ENCODE measurements around the gene PPP6C.
"Not testable (repeated sequence)": the region's sequence is repeated elsewhere in the genome, so short reads cannot be mapped to it uniquely, and the experiment has no call there.

PPP6C gene

GRCh38 chr9:125140576-125140975 is 49.0 kb downstream of the PPP6C start:
- DNase-seq: no peak

DNA sequence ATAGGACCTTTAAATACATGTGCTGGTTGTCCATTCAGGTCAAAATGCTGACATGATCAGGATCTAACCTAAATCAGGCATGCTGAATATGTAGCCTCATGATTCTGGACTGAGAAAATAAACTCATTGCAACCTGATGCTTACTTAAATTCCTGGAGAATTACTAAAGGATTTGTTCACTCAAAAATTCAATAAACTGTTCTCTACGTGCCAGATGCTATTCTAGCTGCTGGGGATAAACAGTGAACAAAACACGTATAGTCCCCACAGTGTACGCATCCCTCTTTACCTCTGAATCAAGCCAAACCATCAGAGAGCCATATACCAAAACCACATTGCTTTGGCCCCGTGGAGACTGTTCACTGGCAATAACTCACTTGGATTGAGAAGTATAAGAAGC is 52.4 kb downstream of the PPP6C start:
- DNase-seq: no peak

GRCh38 chr9:125134976-125135375 is 54.6 kb downstream of the PPP6C start:
- DNase-seq: no peak

- no peak for DNase-seq
Observed at GRCh38 chr9:125133403-125134329, 55.9 kb downstream of the PPP6C start.

DNA sequence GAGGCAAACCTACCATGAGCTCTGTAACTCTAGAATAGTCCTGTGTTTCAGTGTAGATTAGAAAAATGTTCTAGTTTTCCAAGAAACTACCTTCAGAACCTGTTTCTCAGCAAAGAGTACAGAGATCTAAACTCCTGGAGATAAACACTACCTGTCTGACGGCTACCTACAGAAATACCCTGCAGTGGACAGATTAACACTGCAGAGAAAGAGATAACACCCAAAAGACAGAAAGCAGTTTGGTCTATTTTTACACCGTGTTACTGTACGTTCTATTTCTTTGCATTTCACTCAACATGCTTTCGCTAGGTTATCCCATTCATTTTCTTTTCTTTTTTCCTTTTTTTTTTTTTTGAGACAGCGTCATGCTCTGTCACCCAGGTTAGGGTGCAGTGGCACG is 57.8 kb downstream of the PPP6C start:
- DNase-seq: no peak

GRCh38 chr9:125126019-125126746 is 63.4 kb downstream of the PPP6C start:
- DNase-seq: peak; percentile 88

DNA sequence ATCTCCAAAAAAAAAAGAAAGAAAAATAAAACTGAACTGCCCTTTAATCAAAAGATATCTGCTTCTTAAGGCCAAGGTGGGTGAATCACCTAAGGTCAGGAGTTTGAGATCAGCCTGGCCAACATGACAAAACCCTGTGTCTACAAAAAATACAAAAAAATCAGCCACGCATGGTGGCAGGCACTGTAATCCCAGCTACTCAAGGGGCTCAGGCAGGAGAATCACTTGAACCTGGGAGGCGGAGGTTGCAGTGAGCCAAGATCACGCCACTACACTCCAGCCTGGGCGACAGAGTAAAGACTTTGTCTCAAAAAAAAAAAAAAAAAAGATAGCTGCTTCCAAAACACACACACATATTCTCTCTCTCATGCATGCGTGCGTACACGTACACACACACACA is 64.1 kb downstream of the PPP6C start:
- DNase-seq: no peak

DNA sequence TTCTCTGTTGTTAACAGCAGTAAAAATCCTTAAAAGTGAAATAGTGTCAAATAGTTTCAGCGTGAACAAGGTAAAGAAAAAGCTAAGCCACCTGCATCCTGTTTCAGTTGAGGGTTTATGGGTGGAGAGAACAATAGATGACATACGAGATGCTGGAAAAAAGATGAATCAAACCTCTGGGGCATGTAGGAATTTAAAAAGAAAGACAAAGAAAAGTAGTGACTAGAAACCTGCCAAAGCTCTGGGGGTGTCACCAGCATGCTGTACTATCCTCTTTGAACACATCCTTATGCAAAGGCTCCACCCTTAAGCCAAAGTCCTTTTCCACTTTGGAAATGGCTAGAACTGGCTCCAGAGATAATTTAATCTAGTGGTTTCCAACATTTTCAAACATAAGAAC is 68.5 kb downstream of the PPP6C start:
- DNase-seq: no peak

DNA sequence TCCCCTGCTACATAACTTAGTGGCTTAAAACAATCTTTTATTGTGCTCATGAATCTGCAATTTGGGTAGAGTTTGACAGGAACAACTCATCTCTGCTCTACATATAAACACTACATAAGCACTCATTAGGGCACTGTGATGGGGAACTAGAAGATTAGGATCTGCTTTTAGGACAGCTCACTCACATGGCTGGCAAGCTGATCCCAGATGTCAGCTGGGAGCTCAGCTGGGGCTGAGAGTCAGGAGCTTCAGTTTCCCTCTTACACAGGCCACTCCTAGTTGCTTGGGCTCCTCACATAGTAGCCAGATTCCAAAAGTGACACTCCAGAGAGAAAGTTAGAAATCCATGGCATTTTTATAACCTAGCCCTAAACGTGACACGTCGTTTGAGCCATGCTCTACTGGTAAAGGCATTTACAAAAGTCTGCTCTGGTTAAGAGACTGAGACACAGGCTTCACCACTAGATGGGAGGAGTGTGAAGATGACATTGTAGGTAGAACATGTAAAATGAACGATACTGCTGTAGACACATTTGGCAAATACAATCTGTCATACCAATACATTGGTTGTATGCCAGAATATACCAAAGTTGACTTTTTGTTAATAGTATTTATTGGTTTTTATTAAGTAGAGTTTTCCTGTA is 69.8 kb downstream of the PPP6C start:
- no peak for DNase-seq

- DNase-seq: not testable (repeated sequence)
Observed at GRCh38 chr9:125118696-125119095, 70.9 kb downstream of the PPP6C start.

DNA sequence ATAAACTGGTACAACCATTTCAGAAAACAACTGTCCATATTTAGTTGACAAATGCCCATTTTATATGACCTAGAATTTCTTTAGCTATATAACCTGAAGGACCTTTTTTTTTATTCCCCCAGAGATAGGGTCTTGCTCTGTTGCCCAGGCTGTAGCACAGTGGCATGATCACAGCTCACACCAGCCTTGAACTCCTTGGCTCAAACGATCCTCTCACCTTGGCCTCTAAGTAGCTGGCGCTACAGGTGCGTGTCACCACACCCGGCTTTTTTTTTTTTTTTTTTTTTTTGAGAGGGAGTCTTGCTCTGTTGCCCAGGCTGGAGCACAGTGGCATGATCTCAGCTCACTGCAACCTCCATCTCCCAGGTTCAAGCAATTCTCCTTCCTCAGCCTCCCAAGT is 75.1 kb downstream of the PPP6C start:
- not testable (repeated sequence) for DNase-seq

- no peak for DNase-seq
Observed at GRCh38 chr9:125110464-125110863, 79.1 kb downstream of the PPP6C start.

DNA sequence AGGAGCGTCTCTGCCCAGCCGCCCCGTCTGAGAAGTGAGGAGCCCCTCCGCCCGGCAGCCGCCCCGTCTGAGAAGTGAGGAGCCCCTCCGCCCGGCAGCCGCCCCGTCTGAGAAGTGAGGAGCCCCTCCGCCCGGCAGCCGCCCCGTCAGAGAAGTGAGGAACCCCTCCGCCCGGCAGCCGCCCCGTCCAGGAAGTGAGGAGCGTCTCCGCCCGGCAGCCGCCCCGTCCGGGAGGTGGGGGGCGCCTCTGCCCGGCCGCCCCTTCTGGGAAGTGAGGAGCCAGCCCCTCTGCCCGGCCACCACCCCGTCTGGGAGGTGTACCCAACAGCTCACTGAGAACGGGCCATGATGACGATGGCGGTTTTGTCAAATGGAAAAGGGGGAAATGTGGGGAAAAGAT is 81.1 kb downstream of the PPP6C start:
- not testable (repeated sequence) for DNase-seq

DNA sequence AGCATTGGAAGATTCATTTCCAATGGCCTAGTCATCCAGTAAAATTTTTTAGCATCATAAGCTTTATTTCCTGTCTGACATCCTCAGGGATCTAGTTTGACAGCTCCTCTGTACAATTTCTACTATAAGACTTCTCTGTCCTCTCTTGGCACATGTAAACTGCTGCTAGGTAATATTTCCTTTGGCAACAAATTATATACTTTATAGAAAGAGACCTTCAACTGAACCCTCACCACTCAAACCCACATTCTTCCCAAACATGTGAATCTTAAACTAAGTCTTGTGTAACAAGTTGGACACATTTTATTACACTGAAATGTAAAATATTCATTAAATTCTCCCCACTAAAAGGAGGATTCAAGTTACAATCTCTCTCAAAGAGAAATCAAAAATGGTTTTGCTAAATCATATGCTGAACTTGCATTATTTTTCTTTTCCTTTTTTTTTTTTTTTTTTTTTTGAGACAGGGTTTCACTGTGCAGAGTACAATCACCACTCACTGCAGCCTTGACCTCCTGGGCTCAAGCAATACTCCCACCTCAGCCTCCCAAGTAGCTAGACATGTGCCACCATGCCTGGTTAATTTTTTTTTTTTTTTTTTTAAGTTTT is 83.2 kb downstream of the PPP6C start:
- DNase-seq: no peak

DNA sequence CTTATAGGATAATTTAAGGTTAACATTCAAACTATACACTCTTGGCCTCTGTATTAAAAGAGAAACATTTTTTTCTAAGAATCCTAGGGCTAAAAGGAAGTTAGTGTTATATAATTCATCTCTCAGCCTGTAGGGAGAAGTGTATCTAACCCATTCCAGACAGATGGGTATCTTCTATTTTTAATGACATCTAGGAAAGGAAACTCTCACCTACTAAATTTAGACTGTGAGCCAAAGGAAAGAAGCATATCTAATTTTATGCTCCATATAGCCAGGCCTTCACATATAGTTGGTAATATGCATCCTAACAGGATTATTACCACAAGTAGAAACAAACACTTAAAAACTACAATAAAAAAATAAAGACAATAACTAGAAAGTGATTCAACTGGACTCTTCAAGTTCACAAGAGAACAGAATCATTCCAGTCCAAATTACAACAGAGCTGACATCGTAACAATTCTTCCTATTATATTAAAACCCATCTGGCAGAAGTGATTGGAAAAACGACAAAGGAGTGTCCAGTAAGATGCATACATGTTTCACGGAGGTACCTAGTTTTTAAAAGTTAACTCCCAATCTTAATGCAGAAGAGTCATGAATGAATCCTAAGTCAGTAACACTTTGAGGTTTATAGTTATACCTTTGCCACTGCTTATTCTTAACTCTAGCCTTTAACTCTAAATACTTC is 85.7 kb downstream of the PPP6C start:
- no peak for DNase-seq

DNA sequence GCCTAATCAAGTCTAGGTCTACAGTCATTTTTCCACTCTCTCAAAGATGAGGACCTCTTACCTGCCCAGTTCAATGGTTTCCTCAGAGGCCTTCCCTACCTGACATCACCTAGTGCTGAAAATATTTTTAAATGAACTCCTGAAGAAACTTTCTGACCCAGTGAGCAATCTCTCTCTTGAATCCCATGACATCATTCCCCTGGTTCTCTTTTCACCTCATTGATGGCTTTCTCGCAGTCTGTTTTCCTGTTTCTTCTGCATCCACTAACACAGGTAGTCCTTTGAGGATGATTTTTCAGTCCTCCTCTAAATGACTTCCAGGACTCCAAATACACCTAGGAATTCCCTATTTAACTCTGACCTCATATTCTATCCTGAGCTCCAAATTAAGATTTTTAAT is 86.6 kb downstream of the PPP6C start:
- no peak for DNase-seq

GRCh38 chr9:125100822-125101221 is 88.8 kb downstream of the PPP6C start:
- no peak for DNase-seq

- no peak for DNase-seq
Observed at GRCh38 chr9:125099816-125100215, 89.8 kb downstream of the PPP6C start.

Measured in CD4-positive, alpha-beta T cell treated with Interleukin-4 for 4 hours (primary cell).